H9 (cell line): Measurements from ENCODE around the gene COLQ. TPM values are rescaled to one million over a fixed set of nuclear protein-coding genes. Genes with fewer than 3 reads are reported as not detected.

Experiments
- DNase-seq: peaks from one replicate; pipeline ENCODE4 v3.0.0-alpha.2; 2017
- H2AFZ ChIP-seq: one replicate; pipeline ENCODE4 v1.6.1; 2013; ENCODE audit warnings: mild to moderate bottlenecking, low read length, control low read depth, moderate library complexity
- H2AK5ac ChIP-seq: 2 replicates; pipeline ENCODE4 v1.6.1; 2013; ENCODE audit warnings: low read length, control low read depth, mixed read lengths; ENCODE audit not compliant: insufficient read length
- H2BK120ac ChIP-seq: one replicate; pipeline ENCODE4 v1.6.1; 2013; ENCODE audit warnings: low read depth, mild to moderate bottlenecking, low read length, control low read depth, inconsistent platforms; ENCODE audit not compliant: poor library complexity, severe bottlenecking
- H2BK12ac ChIP-seq: 2 replicates; pipeline ENCODE4 v1.6.1; 2013; ENCODE audit warnings: low read length, control low read depth, mixed read lengths, low read depth; ENCODE audit not compliant: insufficient read length
- H2BK15ac ChIP-seq: 2 replicates; pipeline ENCODE4 v1.6.1; 2013; ENCODE audit warnings: low read depth, low read length, control low read depth
- H2BK20ac ChIP-seq: one replicate; pipeline ENCODE4 v1.6.1; 2013; ENCODE audit warnings: low read depth, mild to moderate bottlenecking, low read length, control low read depth, inconsistent platforms; ENCODE audit not compliant: poor library complexity, severe bottlenecking
- H2BK5ac ChIP-seq: 2 replicates; pipeline ENCODE4 v1.6.1; 2013; ENCODE audit warnings: low read length, control low read depth, mixed read lengths; ENCODE audit not compliant: insufficient read length
- H3K14ac ChIP-seq: 2 replicates; pipeline ENCODE4 v1.6.1; 2013; ENCODE audit warnings: low read length, control low read depth; ENCODE audit not compliant: insufficient read depth
- H3K18ac ChIP-seq: 2 replicates; pipeline ENCODE4 v1.6.1; 2013; ENCODE audit warnings: low read depth, mild to moderate bottlenecking, mixed read lengths, low read length, control low read depth; ENCODE audit not compliant: insufficient read length
- H3K23ac ChIP-seq: 2 replicates; pipeline ENCODE4 v1.6.1; 2013; ENCODE audit warnings: low read length, control low read depth, mixed read lengths, low read depth; ENCODE audit not compliant: insufficient read length
- H3K23me2 ChIP-seq: 2 replicates; pipeline ENCODE4 v1.6.1; 2013; ENCODE audit warnings: low read depth, mild to moderate bottlenecking, mixed read lengths, low read length, control low read depth; ENCODE audit not compliant: insufficient read length, poor library complexity, severe bottlenecking
- H3K27ac ChIP-seq: 2 replicates; pipeline ENCODE4 v1.5.1; 2013; ENCODE audit warnings: low read length, control low read depth, mixed read lengths, low read depth; ENCODE audit not compliant: insufficient read length
- H3K27me3 ChIP-seq: 2 replicates; pipeline ENCODE4 v1.6.1; 2013; ENCODE audit warnings: low read length, control low read depth, inconsistent platforms; ENCODE audit not compliant: insufficient read depth
- H3K4ac ChIP-seq: 2 replicates; pipeline ENCODE4 v1.6.1; 2013; ENCODE audit warnings: low read depth, mild to moderate bottlenecking, control low read depth, inconsistent platforms, low read length, moderate library complexity
- H3K4me1 ChIP-seq: 2 replicates; pipeline ENCODE4 v1.6.1; 2013; ENCODE audit warnings: low read length, control low read depth, inconsistent platforms; ENCODE audit not compliant: insufficient read depth
- H3K4me2 ChIP-seq: 2 replicates; pipeline ENCODE4 v1.6.1; 2013; ENCODE audit warnings: low read length, control low read depth, mixed read lengths; ENCODE audit not compliant: insufficient read length, insufficient read depth
- H3K56ac ChIP-seq: 2 replicates; pipeline ENCODE4 v1.6.1; 2013; ENCODE audit warnings: low read depth, mild to moderate bottlenecking, mixed read lengths, low read length, control low read depth; ENCODE audit not compliant: insufficient read length
- H3K79me1 ChIP-seq: 2 replicates; pipeline ENCODE4 v1.6.1; 2013; ENCODE audit warnings: low read depth, mild to moderate bottlenecking, moderate library complexity, low read length, control low read depth, inconsistent platforms; ENCODE audit not compliant: insufficient read depth, poor library complexity, severe bottlenecking
- H3K79me2 ChIP-seq: 2 replicates; pipeline ENCODE4 v1.6.1; 2013; ENCODE audit warnings: low read length, control low read depth, inconsistent platforms; ENCODE audit not compliant: insufficient read depth
- H3K9ac ChIP-seq: 2 replicates; pipeline ENCODE4 v1.6.1; 2013; ENCODE audit warnings: low read length, control low read depth, mixed read lengths; ENCODE audit not compliant: insufficient read length; ENCODE audit errors: extremely low read depth
- H3K9me3 ChIP-seq: one replicate; pipeline ENCODE4 v1.6.1; 2013; ENCODE audit warnings: low read depth, low read length, inconsistent platforms; ENCODE audit not compliant: control insufficient read depth
- H3T11ph ChIP-seq: one replicate; pipeline ENCODE4 v1.6.1; 2013; ENCODE audit warnings: mild to moderate bottlenecking, low read length, control low read depth, inconsistent platforms
- H4K20me1 ChIP-seq: one replicate; pipeline ENCODE4 v1.6.1; 2013; ENCODE audit not compliant: control insufficient read depth, insufficient read length, insufficient read depth
- H4K5ac ChIP-seq: 2 replicates; pipeline ENCODE4 v1.6.1; 2013; ENCODE audit warnings: low read depth, mild to moderate bottlenecking, mixed read lengths, low read length, control low read depth; ENCODE audit not compliant: insufficient read length
- H4K8ac ChIP-seq: replicated peaks from 2 replicates; pipeline ENCODE4 v1.6.1; 2013; ENCODE audit warnings: low read length, control low read depth, mixed read lengths, low read depth; ENCODE audit not compliant: insufficient read length
- H4K91ac ChIP-seq: 2 replicates; pipeline ENCODE4 v1.6.1; 2013; ENCODE audit warnings: low read depth, mild to moderate bottlenecking, moderate library complexity, mixed read lengths, low read length, control low read depth; ENCODE audit not compliant: insufficient read length
- H3K27ac Mint-ChIP-seq, 3 experiments: 2 replicates in 2 of 3; 3 replicates in 1 of 3; pipeline ENCODE4 v1.8.0; 2020 to 2021; ENCODE audit warnings: mixed read lengths in 3 of 3, mild to moderate bottlenecking in 1 of 3, moderate library complexity in 1 of 3
- H3K27me3 Mint-ChIP-seq: 2 replicates; pipeline ENCODE4 v1.8.0; 2021; ENCODE audit warnings: low read depth, mild to moderate bottlenecking, moderate library complexity, mixed read lengths
- H3K36me3 Mint-ChIP-seq, 3 experiments: 2 replicates in 2 of 3; 3 replicates in 1 of 3; pipeline ENCODE4 v1.8.0; 2020 to 2021; ENCODE audit warnings: low read depth in 3 of 3, mixed read lengths in 3 of 3; ENCODE audit not compliant: insufficient read depth in 1 of 3
- H3K4me1 Mint-ChIP-seq, 2 experiments: 2 replicates each; pipeline ENCODE4 v1.8.0; 2020; ENCODE audit warnings: mixed read lengths in 2 of 2
- H3K4me3 Mint-ChIP-seq, 2 experiments: 2 replicates in 1 of 2; 3 replicates in 1 of 2; pipeline ENCODE4 v1.8.0; 2020 to 2021; ENCODE audit warnings: mild to moderate bottlenecking in 2 of 2, mixed read lengths in 2 of 2, moderate library complexity in 1 of 2
- H3K9me3 Mint-ChIP-seq, 2 experiments: 2 replicates in 1 of 2; 3 replicates in 1 of 2; pipeline ENCODE4 v1.8.0; 2020; ENCODE audit warnings: mild to moderate bottlenecking in 2 of 2, mixed read lengths in 2 of 2, moderate library complexity in 1 of 2
- CTCF ChIP-seq: fragments of 200-600 bp; sonication (generic); conservative IDR thresholded peaks from 3 replicates; pipeline ENCODE4 v1.8.0; 2021; ENCODE audit warnings: antibody characterized with exemption, mild to moderate bottlenecking
- WGBS: extraction: QIAGEN DNeasy Blood & Tissue Kit; methylation state at CpG from one replicate; pipeline ENCODE4 v1.1.7; 2013; ENCODE audit warnings: missing lambda C conversion rate, low lambda C conversion rate, mixed read lengths; ENCODE audit not compliant: insufficient read length; ENCODE audit errors: extremely low coverage; 5-methylcytosine and 5-hydroxymethylcytosine counted together
- total RNA-seq: library from RNA; stranded (reverse); gene quantifications from 2 replicates; pipeline ENCODE4 v1.2.1, GENCODE V29; 2021

COLQ gene
- total RNA-seq, 1 experiment from 2014 or later, result 0.61 TPM

GRCh38 chr3:15510493-15510892 lies 11.0 kb downstream of the COLQ start:
- H2BK5ac ChIP-seq, result no peak overlapping the region
- Mint-ChIP-seq H3K36me3 (no peaks in the 10 kb centered on the region), H3K4me1 (no peaks in the 10 kb centered on the region; a peak in 1 of 4 replicates), H3K27me3 (no peaks in the 10 kb centered on the region; the same call in 1 of the 2 replicates), H3K4me3 (no peak overlapping the region; a peak in 1 of 5 replicates), H3K27ac (no peak overlapping the region), H3K9me3 (no peaks in the 10 kb centered on the region)
- H3K9ac ChIP-seq, result no peak overlapping the region
- TF ChIP-seq CTCF, result no peak
- no peaks in the 10 kb centered on the region for H3K9me3 ChIP-seq
- H3K23me2 ChIP-seq, result no peaks in the 10 kb centered on the region
- no peaks in the 10 kb centered on the region for H3K79me2 ChIP-seq
- H3K27ac ChIP-seq, result no peak overlapping the region
- no peaks in the 10 kb centered on the region for H3K27me3 ChIP-seq
- H3K79me1 ChIP-seq, result no peaks in the 10 kb centered on the region
- no peak overlapping the region for H3K14ac ChIP-seq
- no peak overlapping the region for H4K8ac ChIP-seq
- no peak overlapping the region for H2BK12ac ChIP-seq
- no peak overlapping the region for H3K23ac ChIP-seq
- H2AK5ac ChIP-seq, result no peak overlapping the region
- no peak overlapping the region for H3T11ph ChIP-seq
- peak; percentile 43 for DNase-seq
- no peak overlapping the region for H2BK120ac ChIP-seq
- no peak overlapping the region for H3K4ac ChIP-seq
- H4K20me1 ChIP-seq, result no peaks in the 10 kb centered on the region
- H3K4me2 ChIP-seq, result no peak overlapping the region
- H2AFZ ChIP-seq, result no peak overlapping the region
- H3K4me1 ChIP-seq, result no peaks in the 10 kb centered on the region
- no CpG with 5 or more reads among the region's 3 CpGs for WGBS
- H2BK15ac ChIP-seq, result no peak overlapping the region
- H3K56ac ChIP-seq, result no peak overlapping the region
- no peak overlapping the region for H3K18ac ChIP-seq
- no peak overlapping the region for H4K5ac ChIP-seq
- H2BK20ac ChIP-seq, result no peak overlapping the region
- H4K91ac ChIP-seq, result no peak overlapping the region
